Stimulated activated CD8-positive, alpha-beta memory T cell treated with anti-CD3 and anti-CD28 coated beads, Interleukin-15, amount 100 ng/mL, for 24 hours (primary cell): ENCODE results near the gene DIS3L2.
"Not testable (repeated sequence)": the region's sequence is repeated elsewhere in the genome, so short reads cannot be mapped to it uniquely, and the experiment has no call there.

Experiments
- DNase-seq: peaks from one replicate; pipeline ENCODE4 v3.0.0-alpha.2; 2020; ENCODE audit warnings: low read depth

The DIS3L2 gene

DNA sequence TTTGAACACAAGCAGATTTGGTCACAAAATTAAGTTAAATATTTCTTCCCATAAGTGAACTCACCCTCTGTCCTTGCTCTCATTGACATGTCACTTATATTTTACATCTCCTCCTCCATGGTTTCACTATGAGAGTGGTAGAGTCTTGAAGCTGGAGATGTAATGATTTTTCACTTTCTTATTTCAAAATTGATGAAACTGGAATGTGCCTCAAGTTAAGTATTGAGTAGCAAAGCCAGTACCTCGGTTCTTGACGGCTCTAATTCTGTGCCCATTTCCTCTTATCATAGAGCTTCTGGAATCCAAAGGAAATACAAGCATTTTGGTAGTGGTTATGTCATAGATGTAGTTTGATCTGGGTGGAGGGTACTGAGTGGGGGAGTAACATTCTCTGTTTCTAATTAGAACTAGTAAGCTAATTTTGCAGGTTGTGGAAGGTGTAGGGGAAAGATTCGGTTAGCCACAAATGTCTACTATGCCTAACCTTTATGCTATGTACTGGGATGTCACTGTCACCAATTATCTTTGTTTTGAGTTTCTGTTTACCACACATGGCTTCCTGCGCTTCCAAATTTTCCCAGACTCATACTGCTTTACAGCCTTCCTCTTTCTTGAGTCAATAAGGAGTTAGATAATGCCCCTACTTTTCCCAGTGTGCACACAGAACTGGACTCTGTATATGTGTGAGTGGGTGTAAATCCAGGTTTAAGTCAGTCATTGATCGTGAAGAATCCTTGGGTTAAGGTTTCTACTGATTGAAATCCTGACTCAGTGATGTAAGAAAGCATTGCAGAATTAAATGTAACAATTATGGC lies 96.8 kb downstream of the DIS3L2 start:
- no peak for DNase-seq

DNA sequence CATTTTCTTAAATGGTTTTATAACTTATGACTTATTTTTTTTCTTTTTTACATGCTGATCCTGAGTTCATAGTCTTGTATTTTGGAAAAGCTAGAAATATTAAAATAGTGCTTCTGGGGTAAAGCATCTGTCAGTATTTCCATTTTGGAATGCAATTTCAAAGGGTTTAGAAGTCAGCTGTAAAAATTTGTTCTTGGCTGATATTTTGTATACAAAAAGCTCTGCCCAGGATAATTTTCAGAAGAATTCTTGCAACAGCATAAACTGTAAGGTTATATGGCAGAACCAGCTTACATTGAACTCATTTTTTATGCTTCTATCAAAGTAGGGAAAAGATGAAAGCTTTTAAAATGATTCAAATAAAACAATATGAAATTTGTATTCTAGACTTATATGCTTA lies 97.4 kb downstream of the DIS3L2 start:
- no peak for DNase-seq

DNA sequence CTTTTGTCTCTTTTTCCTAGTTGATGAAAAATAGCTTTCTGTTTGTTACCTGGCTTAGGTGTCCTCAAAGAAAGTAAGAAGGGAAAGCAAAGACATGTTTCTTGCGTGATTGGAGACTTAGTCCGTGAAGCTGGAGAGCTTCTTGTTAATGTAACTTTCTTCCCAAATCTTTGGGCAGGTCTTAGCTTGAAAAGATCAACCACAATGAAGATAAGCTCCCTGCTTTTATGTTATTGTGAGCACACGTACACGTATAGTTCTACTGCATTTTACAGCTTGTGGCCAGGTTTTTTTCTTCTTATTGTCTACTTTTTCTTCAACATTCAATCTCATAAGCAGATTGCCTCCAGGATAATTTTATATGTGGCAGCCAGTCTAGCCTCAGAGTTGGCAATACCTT lies 99.8 kb downstream of the DIS3L2 start:
- DNase-seq = no peak

DNA sequence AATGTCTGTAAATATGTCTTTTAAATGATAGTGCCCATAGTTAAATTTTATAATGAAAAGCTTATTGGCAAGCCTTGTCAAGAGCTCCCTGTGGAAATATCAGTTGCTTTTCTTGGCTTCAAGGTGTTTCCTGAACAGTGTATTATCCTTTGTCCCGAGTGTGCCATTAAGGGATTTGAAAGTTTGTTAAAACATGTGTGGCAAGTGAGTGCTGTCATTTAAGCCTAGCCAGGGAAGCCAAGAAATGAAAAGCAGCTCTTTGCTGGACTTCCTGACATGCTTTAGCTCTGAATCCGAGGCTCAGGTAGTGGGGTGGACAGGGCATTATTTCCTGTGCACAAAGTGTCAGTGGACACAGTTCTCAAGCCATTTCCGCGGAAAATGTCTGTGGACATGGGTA lies 111.5 kb downstream of the DIS3L2 start:
- DNase-seq = no peak

DNA sequence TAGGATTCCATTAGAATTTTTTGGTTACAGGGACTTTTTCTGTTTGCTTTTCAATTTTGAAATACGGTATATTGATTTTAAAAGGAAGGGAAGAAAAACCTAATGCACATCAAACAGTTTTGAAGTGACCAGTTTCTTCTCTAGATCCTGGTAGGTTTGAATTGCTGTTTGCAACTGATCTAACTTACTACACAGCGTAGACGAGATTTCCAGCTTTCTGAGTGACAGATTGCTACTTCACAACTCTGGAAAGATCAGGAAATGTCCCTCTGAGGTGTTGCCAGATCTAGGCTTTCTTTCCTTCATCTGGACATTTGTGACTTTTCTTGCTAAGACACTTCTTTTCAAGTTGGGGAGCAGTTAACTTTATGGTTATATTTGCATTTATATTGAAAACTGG lies 112.2 kb downstream of the DIS3L2 start:
- no peak for DNase-seq

DNA sequence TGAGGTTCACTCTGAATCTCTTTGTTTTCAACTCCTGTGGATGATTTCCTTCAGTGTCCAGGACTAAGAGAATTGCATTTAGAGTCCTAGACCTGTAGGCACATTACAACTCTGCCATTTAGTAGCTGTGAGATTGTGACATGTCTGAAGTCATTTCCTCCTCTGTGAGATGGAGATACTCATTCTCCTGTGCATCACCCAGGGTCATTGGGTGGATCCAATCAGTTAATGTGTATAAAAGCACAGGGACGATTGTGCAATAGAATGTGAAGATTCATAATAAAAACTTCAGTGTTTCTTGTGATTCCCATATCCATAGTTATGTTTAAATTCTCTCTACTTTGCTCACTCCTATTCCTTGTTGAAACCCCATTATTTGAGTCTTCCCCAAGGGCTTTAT lies 113.6 kb downstream of the DIS3L2 start:
- DNase-seq = no peak

DNA sequence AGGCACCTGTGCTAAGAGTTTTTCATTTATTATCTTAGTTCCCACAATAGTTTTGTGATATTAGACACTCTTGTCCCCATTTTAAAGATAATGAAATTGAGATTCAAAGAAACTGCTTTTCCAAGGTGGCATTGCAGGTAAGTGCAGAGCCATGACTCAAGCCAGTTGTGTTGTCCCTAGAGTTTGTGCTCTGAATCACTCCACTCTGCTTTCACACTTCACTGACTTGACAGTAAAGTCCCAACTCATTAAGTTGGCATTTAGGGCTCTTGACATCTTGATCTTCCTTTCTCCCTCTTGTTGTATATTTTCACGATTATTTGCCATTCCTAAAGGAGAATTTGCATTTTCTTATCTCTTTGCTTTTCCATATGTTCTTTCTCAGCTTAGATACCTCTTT lies 114.3 kb downstream of the DIS3L2 start:
- no peak for DNase-seq

DNA sequence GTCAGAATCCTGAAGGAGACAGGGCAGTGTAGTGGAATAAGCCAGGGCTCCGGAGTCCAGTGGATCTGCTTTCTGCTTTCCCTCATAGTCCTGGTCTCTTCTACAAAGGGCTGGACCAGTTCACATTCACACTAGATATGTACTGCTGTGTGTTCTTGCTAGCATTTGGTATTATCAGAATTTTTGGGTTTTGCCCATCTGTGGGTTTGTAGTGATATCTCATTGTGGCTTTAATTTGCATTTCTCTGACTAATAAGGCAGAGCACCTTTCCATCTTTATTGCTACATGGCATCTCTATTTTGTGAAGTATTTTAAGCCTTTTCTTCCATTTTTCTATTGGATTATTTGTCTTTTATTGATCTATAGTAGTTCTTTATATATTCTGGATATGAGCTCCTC lies 114.8 kb downstream of the DIS3L2 start:
- DNase-seq = no peak

DNA sequence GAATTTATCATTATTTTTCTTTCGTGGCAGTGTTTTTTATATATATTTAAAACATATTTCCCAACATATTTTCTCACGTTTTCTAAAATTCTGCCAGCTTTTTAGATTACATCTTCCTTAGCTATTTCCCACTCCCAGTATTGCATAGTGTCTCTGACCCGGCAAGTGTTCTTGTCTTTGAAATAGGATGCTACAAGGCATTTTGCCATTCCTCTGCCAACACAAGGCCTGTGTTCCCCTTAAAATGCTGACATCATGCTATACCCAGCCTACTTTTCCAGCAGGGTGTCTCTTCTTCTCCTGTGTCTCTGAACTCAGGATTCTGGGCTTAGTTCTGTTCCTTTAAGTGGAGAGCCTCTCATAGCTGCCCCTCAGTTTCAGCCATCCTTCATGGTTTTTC lies 115.2 kb downstream of the DIS3L2 start:
- DNase-seq = no peak

DNA sequence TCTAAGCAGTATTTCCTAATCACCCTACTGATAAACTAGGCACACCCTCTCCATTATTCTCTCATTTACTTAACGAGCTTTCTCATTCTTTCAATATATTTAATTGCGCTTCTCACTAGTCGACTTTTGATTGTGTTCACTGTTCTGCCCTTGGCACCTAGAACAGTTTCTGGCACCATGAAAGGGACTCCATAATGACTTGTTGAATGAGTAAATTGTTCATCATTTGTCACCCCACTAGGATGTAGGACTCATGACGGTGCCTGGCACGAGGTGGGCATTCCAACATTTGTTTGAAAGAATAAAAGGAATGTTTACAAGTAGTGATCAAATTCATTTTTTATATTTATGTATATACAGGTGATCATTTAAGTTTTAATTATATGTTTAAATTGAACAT lies 123.7 kb downstream of the DIS3L2 start:
- no peak for DNase-seq

DNA sequence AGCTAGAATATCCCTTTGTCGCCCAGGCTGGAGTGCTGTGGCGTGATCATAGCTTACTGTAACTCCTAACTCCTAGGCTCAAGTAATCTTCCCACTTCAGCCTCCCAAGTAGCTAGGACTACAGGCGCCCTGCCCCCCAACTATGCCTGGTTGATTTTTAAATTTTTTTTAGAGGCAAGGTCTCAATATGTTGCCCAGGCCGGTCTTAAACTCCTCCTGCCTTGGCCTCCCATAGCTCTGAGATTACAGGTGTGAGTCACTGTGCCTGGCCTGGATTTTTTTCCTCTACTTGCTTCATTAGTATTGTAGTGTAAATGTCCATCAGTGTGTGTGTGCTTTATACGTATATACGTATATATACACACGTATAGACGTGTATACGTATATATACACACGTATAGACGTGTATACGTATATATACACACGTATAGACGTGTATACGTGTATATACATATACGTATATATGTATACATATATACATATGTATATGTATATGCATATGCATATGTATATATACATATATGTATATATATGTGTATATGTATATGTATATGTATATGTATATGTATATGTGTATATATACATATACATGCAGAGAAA lies 124.4 kb downstream of the DIS3L2 start:
- DNase-seq = no peak

DNA sequence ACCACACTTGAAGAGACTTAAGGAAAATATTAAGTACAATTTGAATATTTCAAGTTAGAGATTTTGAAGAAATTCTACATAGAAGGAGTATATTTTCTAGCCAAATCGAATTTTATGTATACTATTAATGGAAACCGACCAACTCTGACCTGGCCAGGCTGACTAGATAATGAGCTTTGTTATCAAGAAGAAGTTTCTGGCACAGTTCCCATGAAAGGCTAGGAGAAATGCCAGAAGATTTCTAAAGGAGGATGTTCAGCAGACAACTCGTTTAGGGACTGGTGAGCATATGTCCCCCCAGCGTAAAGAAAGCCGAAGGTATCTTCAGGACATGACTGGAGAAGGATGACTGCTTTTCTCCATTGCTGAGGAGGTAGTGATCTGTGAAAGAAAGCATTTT lies 127.3 kb downstream of the DIS3L2 start:
- no peak for DNase-seq

DNA sequence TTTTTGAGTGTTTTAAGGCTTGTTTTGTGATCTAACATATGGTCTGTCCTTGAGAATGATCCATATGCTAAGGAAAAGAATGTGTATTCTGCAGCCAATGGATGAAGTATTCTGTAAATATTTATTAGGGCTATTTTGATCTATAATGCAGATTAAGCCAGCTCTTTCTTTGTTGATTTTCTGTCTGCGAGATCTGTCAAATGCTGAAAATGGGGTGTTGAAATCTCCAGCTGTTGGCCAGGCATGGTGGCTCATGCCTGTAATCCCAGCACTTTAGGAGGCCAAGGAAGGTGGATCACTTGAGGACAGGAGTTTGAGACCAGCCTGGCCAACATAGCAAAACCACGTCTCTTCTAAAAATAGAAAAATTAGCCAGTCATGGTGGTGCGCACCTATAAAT lies 132.7 kb downstream of the DIS3L2 start:
- no peak for DNase-seq

DNA sequence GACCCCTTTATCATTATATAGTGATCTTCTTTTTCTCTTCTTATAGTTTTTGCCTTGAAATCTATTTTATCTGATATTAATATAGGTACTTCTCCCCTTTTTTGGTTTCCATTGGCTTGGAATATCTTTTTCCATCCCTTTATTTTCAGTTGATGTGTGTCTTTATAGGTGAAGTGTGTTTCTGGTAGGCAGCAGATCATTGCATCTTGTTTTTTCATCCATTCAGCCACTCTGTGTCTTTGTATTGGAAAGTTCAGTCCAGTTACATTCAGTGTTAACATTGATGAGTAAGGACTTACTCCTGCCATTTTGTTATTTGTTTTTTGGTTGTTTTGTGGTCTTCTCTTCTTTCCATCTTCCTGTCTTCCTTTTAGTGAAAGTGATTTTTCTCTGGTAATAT lies 133.4 kb downstream of the DIS3L2 start:
- no peak for DNase-seq

DNA sequence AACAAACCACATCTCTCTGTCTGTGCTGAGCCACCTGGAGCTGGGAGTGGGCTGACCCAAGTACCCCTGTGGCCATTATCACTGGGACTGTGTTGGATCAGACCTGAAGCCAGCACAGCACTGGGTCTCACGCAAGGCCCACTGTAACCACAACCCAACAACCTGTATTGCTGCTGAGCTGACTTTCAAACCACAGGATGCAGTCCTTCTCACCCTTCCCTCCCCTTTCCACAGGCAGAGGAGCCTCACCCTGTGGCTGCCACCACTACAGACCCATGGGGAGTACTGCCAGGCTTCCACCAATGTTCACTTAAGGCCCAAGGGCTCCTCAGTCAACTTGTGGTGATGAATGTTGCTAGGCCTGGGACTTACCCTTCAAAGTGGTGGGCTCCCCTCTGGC lies 135.7 kb downstream of the DIS3L2 start:
- DNase-seq = no peak

DNA sequence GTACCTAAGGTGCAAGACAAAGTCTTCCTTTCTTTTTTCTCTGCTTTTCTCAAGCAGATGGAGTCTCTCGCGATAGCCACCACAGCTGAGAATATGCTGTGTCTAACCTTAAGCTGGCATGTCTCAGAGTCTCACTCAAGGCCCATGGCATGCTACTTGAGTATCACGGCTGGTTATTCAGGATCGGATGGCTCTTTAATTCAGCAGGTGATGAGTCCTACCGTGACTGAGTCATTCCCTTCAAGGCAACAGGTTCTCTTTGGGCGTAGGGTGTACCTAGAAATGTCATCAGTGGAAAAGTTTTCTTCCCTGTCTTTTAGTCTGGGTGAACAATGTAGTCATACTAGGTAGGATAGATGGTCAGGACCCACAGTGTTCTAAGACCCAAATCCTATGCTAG lies 136.2 kb downstream of the DIS3L2 start:
- DNase-seq = no peak

DNA sequence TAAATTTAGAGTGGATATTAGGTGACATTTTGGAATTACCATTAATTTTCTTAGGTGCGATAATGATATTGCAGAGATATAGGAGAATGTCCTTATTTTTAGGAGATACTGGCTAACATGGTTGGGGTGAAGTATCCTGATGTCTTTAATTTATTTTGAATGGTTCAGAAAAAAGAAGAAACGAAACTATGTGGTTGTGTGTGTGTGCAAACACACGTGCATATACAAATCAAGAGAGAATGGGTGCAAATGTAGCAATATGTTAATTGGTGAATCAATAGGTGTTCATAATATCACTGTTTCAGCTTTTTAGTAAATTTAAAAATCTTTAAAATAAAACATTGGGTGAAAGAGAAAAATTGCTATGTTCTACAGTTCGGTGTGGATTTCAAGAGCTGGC lies 140.9 kb downstream of the DIS3L2 start:
- no peak for DNase-seq

DNA sequence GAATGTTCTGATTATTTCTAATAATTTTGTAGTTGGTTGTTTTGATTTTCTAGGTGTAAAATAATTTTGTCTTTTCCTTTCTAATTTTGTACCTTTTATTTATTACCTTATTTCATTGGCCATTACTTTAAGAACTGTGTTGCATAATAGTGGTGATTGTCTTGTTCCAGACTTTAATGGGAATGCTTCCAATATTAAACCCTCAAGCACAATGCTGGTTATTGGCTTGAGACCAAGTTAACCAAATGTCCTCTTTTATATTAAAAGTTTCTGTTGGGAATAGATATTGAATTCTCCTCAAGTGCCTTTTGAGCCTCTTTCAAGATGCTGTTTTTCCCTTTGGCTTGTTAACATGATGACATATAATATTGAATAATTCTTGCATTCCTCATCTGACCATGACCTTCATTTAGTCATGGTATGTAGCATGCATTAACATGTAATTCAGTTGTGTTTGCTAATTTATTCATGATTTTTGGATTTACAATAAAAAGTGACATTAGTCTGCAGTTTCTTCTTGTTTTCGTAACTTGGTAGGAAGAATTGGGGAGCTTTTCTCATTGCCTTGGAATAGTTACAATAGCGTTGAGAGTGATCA lies 141.7 kb downstream of the DIS3L2 start:
- DNase-seq = no peak

DNA sequence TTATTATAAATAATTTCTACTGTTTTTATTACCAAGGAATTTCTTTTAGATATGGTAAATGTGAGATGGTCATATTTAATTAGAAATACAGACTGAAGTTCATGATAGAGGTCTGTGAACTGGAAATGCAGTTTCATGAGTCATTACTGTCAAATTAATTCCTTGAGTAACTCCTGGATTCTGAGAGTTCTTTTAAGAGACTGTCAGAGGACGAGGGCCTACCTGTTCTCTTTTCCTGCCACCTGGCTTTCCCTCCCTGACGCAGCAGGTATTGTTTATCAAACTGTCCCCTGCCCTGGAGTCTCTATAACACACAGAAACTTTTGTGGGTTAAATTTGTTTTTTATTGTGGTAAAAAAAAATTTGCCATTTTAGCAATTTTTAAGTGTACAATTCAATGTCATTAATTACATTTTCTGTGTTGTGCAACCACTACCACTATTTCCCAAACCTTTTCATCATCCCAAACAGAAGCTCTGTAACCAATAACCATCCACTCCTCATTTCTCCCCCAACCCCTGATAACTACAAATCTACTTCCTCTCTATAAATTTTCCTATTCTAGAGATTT lies 142.6 kb downstream of the DIS3L2 start:
- no peak for DNase-seq

DNA sequence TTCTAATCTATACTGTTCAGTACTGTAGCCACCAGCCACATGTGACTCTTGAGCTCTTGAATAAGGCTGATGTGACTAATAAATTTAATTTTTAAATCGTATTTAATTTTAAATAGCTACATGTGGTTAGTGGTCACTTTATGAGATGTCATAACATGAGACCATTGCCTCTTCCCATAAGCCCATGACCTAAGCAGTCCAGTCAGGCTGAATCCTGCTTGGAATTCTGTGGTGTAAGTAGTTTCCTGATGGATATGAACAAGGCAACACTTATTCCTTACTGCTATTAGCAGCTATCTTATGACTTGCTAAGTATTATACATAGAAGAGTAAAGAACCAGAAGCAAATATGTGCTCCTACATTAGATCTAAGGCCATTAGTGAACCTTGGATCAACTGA lies 150.0 kb downstream of the DIS3L2 start:
- DNase-seq = no peak

DNA sequence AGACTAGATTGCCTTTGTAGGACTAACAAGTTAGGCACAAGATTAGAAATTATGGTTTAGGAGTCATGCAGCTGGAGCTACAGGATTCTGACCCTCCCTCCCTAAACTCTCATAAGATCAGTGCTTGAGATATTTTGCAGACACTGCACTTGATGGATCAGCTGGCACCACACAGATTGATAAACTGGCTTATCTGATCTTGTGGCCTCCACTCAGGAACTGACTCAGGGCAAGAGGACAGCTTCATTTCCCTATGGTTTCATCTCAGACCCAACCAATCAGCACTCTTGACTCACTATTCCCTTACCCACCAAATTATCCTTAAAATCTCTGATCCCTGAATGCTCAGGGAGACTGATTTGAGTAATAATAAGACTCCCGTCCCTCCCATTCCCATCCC lies 152.3 kb downstream of the DIS3L2 start:
- DNase-seq = no peak

DNA sequence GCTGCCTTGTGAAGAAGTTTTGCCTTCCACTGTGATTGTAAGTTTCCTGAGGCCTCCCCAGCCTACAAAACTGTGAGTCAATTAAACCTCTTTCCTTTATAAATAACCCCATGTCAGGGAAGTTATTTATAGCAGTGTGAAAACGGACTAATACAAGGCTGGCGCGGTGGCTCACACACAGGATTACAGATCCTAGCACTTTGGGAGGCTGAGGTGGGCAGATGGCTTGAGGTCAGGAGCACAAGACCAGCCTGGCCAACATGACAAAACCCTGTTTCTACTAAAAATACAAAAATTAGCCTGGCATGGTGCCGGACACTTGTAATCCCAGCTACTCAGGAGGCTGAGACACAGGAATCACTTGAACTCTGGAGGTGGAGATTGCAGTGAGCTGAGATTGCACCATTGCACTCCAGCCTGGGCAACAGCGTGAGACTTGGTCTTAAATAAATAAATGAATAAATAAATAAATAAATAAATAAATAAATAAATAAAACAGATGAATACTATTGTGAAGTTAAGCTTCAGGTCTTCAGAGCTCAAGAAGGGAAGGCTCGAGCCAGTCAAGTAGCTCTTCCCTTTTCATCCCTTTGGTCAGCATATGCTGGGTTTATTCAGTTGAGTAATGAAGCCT lies 154.3 kb downstream of the DIS3L2 start:
- not testable (repeated sequence) for DNase-seq

DNA sequence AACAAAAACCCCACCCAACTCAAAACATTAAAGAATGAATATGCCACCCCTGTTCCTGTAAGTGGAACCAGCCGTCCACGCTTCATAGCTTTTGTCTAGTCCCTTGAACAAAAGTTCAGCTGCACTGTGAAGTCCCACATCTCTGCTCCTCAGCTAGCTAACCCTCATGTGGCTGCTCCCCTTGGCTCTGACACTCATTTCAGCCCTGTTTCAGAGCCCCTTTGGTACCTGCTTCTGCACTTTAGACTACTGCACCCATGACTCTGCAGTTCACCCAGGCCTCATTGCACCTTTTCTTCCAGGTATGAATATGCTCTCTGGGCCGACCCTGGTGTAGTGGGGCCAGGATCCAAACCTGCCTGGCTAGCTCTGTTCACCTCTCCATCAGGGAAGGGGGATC lies 155.3 kb downstream of the DIS3L2 start:
- no peak for DNase-seq
